ENCODE data around the gene PDE4D.

Gene PDE4D

DNA sequence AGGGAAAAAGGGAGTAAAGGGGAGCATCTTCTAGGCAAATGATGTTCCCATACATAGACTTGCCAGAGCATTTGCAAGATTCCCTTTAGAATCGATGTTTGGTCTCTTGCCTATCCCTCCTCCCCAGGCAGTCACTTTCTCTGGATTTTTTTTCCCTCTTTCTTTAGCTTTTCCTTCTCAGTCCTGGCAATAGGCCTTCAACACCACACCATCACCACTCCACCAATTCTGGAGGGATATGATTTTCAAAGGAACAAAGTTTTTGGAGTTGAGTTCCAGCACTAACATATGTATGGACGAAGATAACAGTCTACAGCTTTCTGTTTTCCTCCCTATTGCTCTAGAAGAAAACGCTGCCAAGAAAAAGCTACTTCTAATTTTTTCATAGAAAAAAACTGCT is 377.4 kb downstream of the PDE4D start:
- TF ChIP-seq, protein P1, sequence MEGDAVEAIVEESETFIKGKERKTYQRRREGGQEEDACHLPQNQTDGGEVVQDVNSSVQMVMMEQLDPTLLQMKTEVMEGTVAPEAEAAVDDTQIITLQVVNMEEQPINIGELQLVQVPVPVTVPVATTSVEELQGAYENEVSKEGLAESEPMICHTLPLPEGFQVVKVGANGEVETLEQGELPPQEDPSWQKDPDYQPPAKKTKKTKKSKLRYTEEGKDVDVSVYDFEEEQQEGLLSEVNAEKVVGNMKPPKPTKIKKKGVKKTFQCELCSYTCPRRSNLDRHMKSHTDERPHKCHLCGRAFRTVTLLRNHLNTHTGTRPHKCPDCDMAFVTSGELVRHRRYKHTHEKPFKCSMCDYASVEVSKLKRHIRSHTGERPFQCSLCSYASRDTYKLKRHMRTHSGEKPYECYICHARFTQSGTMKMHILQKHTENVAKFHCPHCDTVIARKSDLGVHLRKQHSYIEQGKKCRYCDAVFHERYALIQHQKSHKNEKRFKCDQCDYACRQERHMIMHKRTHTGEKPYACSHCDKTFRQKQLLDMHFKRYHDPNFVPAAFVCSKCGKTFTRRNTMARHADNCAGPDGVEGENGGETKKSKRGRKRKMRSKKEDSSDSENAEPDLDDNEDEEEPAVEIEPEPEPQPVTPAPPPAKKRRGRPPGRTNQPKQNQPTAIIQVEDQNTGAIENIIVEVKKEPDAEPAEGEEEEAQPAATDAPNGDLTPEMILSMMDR (IDR thresholded peaks at IDR 0.05; ENCODE audit: low read depth, low read length): no peak
- in situ Hi-C loops (cut with HindIII; ENCODE audit: low sequenced_read_pairs): no loop called here

DNA sequence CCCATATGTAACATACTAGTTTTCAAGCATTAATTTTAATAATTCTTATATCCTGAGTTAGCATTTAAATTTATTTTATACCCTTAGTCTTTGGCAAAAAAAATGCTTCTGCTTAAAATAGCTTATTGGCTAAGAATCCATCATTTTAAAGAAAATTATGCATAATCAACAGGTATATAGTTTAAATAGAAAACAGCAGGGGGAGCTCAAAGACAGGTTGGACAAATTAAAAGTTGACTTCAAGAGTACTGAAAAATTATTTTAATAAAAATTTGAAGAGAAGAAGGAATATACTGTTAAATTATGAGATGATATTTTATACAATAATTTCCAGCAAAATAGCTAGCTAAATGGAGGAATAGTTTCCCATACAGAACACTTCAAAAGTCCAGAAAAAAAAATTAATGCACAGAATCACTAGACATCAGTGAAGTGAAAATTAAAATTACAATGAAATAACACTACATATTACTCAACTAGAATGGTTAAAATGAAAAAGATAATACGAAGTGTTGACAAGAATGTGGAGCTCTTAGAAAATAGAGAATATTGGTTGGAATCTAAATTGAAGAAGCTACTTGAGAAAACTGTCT is 387.1 kb downstream of the PDE4D start:
- in situ Hi-C loops (cut with HindIII; ENCODE audit: low sequenced_read_pairs): no loop called here
- no peak overlapping the region for H3K4me3 ChIP-seq (ENCODE audit: low read depth, low read length)
- DNase-seq (ENCODE audit: low read depth, low spot score): peak; percentile 54
- TF ChIP-seq, protein P1 (IDR thresholded peaks at IDR 0.05; ENCODE audit: low read depth, low read length): peak; percentile 27

More for the DNA sequence above, 377.4 kb downstream of the PDE4D start:
- no peak overlapping the region for H3K4me3 ChIP-seq (ENCODE audit: low read depth, low read length)
- DNase-seq (ENCODE audit: low read depth, low spot score): no peak

GRCh38 chr5:59504043-59504442 is 389.5 kb downstream of the PDE4D start:
- TF ChIP-seq, protein P1 (IDR thresholded peaks at IDR 0.05; ENCODE audit: low read depth, low read length): no peak
- no peak for DNase-seq (ENCODE audit: low read depth, low spot score)
- no peak overlapping the region for H3K4me3 ChIP-seq (ENCODE audit: low read depth, low read length)
- in situ Hi-C loops (cut with HindIII; ENCODE audit: low sequenced_read_pairs): no loop called here

- no peak overlapping the region for H3K4me3 ChIP-seq (ENCODE audit: low read depth, low read length)
- no peak for DNase-seq (ENCODE audit: low read depth, low spot score)
- in situ Hi-C loops (cut with HindIII; ENCODE audit: low sequenced_read_pairs): no loop called here
- TF ChIP-seq, protein P1 (IDR thresholded peaks at IDR 0.05; ENCODE audit: low read depth, low read length): no peak
These were observed 390.3 kb downstream of the PDE4D start for GRCh38 chr5:59503220-59503619.

DNA sequence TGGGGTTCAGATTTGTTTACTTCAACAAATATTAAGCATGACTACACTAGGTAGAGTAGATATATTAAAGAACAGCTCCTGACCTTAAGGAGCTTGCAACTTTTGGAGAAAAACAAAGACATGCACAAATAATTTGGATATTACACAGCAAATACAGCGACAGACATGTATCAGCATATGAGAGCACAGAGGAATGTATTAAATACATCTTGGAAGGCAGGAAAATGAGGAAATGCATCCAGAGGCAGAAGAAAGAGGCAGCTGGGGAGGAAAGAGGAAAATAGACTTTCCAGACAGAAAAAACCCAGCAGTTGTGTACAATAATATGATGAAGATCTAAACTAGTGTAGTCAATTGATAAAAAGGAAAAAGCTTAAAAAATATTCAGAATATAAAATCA is 392.2 kb downstream of the PDE4D start:
- no peak overlapping the region for H3K4me3 ChIP-seq (ENCODE audit: low read depth, low read length)
- TF ChIP-seq, protein P1 (IDR thresholded peaks at IDR 0.05; ENCODE audit: low read depth, low read length): no peak
- no peak for DNase-seq (ENCODE audit: low read depth, low spot score)
- in situ Hi-C loops (cut with HindIII; ENCODE audit: low sequenced_read_pairs): no loop called here

DNA sequence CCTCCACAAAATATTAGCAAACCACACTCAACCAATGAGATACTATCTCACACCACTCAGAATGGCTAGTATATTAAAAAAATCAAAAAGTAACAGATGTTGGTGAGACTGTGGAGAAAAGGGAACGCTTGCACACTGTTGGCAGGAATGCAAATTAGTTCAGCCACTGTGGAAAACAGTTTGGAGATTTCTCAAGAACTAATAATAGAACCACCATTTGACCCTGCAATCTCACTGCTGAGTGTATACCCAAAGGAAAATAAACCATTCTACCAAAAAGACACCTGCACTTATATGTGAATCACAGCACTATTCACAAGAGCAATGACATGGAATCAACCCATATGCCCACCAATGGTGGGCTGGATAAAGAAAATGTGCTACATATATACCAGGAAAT is 393.5 kb downstream of the PDE4D start:
- in situ Hi-C loops (cut with HindIII; ENCODE audit: low sequenced_read_pairs): no loop called here
- TF ChIP-seq, protein P1 (IDR thresholded peaks at IDR 0.05; ENCODE audit: low read depth, low read length): no peak

More for the DNA sequence above, 393.5 kb downstream of the PDE4D start:
- DNase-seq (ENCODE audit: low read depth, low spot score): no peak
- no peak overlapping the region for H3K4me3 ChIP-seq (ENCODE audit: low read depth, low read length)

All from astrocyte of the spinal cord (primary cell).